ENCODE data around the gene UBXN10. TPM values are rescaled to one million over a fixed set of nuclear protein-coding genes. Genes with fewer than 3 reads are reported as not detected.

The UBXN10 gene
- total RNA-seq, 1 donor from 2014 or later = not detected

- Histone ChIP-seq H3K4me3 (no peak overlapping the region), H3K27me3 (no peaks in the 10 kb centered on the region), H3K27ac (no peak overlapping the region), H3K4me1 (no peaks in the 10 kb centered on the region), H3K9me3 (no peaks in the 10 kb centered on the region), H3K36me3 (no peaks in the 10 kb centered on the region)
- no peak for TF ChIP-seq CTCF (IDR thresholded peaks at IDR 0.05)
- intact Hi-C loops (cut with DNase I) = no loop called here
- DNase-seq (ENCODE audit: low spot score in 2 of 2) = no peak
These were observed 9.5 kb downstream of the UBXN10 start for GRCh38 chr1:20195462-20195780.

DNA sequence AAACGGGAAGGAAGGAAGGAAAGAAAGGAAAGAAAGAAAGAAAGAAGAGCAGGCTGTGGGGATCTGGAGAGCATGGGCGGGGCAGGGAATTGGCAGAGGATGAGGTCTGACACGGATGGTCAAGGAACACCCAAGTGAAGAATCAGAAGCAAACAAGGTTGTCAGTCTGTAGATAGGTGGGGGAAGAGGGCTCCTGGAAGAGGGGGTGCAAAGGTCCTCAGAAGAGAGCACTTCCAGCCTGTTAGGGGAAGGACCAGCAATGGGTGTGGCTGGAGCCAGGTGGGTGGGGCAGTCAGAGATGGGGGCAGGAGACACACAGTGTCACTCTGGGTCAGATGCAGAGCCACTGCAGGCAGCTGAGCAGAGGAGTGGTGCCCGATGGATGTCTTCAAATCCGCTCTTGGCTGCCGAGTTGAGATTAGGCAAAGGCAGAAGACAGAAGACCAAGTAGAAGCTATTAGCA, 11.5 kb downstream of the UBXN10 start:
- no peaks in the 10 kb centered on the region for H3K36me3 ChIP-seq
- no peak overlapping the region for H3K27ac ChIP-seq
- no peak for DNase-seq (ENCODE audit: low spot score in 2 of 2)
- no peaks in the 10 kb centered on the region for H3K9me3 ChIP-seq
- no peaks in the 10 kb centered on the region for H3K4me1 ChIP-seq
- no peak for TF ChIP-seq CTCF (IDR thresholded peaks at IDR 0.05)
- no peak overlapping the region for H3K4me3 ChIP-seq
- H3K27me3 ChIP-seq = no peaks in the 10 kb centered on the region
- intact Hi-C loops (cut with DNase I) = no loop called here

DNA sequence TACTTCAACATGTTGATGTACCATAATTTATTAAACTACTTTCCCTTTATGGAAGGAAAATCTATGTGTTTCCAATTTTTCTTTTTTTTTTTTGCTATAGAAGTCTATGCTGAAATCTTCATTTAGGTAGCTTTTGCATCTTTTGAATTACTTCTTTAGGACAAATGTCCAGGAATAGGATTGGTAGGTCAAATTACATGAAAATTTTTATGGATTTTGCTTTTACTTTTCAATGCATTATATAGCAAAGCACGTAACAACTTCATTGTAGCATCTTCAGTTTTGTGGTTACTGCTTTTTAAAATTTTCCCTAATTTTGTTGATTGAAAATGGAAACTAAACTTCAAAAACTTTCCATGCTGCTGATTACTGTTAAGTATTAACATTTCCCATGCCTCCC, 12.4 kb downstream of the UBXN10 start:
- Histone ChIP-seq H3K9me3 (no peaks in the 10 kb centered on the region), H3K27ac (no peak overlapping the region), H3K4me1 (no peaks in the 10 kb centered on the region), H3K27me3 (no peaks in the 10 kb centered on the region), H3K36me3 (no peaks in the 10 kb centered on the region), H3K4me3 (no peak overlapping the region)
- intact Hi-C loops (cut with DNase I) = no loop called here
- no peak for DNase-seq (ENCODE audit: low spot score in 2 of 2)
- no peak for TF ChIP-seq CTCF (IDR thresholded peaks at IDR 0.05)

- H3K27me3 ChIP-seq = no peaks in the 10 kb centered on the region
- H3K36me3 ChIP-seq = no peaks in the 10 kb centered on the region
- intact Hi-C loops (cut with DNase I) = no loop called here
- H3K4me3 ChIP-seq = no peak overlapping the region
- H3K9me3 ChIP-seq = no peaks in the 10 kb centered on the region
- H3K4me1 ChIP-seq = no peaks in the 10 kb centered on the region
- no peak overlapping the region for H3K27ac ChIP-seq
- no peak for DNase-seq (ENCODE audit: low spot score in 2 of 2)
- TF ChIP-seq CTCF (IDR thresholded peaks at IDR 0.05) = no peak
These were observed 13.0 kb downstream of the UBXN10 start for GRCh38 chr1:20198918-20199317.

DNA sequence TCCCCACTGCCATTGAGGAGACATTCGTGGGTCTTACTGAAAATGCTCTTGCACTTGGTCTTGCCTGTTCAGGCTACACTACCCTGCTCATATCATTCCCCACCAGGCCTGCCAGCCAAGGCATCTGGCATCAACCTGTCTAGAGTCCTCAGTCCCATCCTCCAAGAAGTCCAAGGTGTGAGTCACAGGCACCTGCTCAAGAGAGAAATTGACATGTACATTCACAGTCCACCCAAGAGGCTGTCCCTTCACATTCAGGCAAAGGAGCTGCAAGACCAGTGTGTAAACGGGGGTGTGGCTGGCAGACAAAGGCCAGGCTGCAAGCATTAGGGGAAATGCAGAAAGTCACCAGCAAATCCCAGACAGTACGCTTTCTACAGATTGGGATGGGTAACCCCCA, 13.5 kb downstream of the UBXN10 start:
- no peaks in the 10 kb centered on the region for H3K9me3 ChIP-seq
- intact Hi-C loops (cut with DNase I) = no loop called here

More for the DNA sequence above, 13.5 kb downstream of the UBXN10 start:
- no peak overlapping the region for H3K4me3 ChIP-seq
- no peak for TF ChIP-seq CTCF (IDR thresholded peaks at IDR 0.05)
- DNase-seq (ENCODE audit: low spot score in 2 of 2) = no peak
- H3K27ac ChIP-seq = no peak overlapping the region
- H3K27me3 ChIP-seq = no peaks in the 10 kb centered on the region
- H3K4me1 ChIP-seq = no peaks in the 10 kb centered on the region
- H3K36me3 ChIP-seq = no peaks in the 10 kb centered on the region

Measured in ascending aorta (tissue), 2 donors.